WI38 (cell line): ENCODE results near the gene ALDH8A1.
"Not testable (repeated sequence)": the region's sequence is repeated elsewhere in the genome, so short reads cannot be mapped to it uniquely, and the experiment has no call there.

ENCODE experiments used
- H3K4me3 ChIP-seq: 2 replicates; pipeline ENCODE4 v1.5.1; 2011; ENCODE audit warnings: low read depth, mild to moderate bottlenecking, control low read depth, low read length
- TF ChIP-seq, protein P1 (sequence below): IDR thresholded peaks from 2 replicates; pipeline ENCODE4 v1.5.1; 2012; ENCODE audit warnings: low read depth, mild to moderate bottlenecking, control low read depth, low read length

ALDH8A1 gene

GRCh38 chr6:134898575-134898974 is 51.3 kb downstream of the ALDH8A1 start:
- TF ChIP-seq, protein P1, sequence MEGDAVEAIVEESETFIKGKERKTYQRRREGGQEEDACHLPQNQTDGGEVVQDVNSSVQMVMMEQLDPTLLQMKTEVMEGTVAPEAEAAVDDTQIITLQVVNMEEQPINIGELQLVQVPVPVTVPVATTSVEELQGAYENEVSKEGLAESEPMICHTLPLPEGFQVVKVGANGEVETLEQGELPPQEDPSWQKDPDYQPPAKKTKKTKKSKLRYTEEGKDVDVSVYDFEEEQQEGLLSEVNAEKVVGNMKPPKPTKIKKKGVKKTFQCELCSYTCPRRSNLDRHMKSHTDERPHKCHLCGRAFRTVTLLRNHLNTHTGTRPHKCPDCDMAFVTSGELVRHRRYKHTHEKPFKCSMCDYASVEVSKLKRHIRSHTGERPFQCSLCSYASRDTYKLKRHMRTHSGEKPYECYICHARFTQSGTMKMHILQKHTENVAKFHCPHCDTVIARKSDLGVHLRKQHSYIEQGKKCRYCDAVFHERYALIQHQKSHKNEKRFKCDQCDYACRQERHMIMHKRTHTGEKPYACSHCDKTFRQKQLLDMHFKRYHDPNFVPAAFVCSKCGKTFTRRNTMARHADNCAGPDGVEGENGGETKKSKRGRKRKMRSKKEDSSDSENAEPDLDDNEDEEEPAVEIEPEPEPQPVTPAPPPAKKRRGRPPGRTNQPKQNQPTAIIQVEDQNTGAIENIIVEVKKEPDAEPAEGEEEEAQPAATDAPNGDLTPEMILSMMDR, result no peak
- H3K4me3 ChIP-seq, result no peak overlapping the region

- H3K4me3 ChIP-seq, result not testable (repeated sequence)
Observed at GRCh38 chr6:134898166-134898565, 51.7 kb downstream of the ALDH8A1 start.

- no peak overlapping the region for H3K4me3 ChIP-seq
- TF ChIP-seq, protein P1, result no peak
Observed at GRCh38 chr6:134896910-134897309, 53.0 kb downstream of the ALDH8A1 start.

DNA sequence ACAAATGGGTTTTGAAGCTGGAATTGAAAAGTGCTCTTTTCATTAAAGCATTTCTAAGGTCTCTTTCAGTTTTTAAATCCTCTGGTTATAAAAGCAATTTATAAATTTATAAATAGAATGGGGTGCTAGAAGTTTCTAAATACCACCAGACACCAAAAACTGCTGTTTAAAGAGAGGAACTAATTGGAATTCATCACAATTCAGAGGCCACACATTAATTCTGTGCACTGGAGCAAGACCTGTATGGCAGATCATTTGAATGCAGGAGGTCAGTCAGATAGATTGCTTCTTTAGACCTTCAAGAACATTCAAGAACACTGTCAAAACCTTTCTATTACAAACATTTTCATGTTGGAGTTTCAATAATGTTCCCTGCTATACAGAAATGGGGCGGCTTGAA is 55.1 kb downstream of the ALDH8A1 start:
- TF ChIP-seq, protein P1, result no peak
- no peak overlapping the region for H3K4me3 ChIP-seq

GRCh38 chr6:134892362-134892761 is 57.5 kb downstream of the ALDH8A1 start:
- H3K4me3 ChIP-seq, result no peak overlapping the region
- TF ChIP-seq, protein P1, result no peak

DNA sequence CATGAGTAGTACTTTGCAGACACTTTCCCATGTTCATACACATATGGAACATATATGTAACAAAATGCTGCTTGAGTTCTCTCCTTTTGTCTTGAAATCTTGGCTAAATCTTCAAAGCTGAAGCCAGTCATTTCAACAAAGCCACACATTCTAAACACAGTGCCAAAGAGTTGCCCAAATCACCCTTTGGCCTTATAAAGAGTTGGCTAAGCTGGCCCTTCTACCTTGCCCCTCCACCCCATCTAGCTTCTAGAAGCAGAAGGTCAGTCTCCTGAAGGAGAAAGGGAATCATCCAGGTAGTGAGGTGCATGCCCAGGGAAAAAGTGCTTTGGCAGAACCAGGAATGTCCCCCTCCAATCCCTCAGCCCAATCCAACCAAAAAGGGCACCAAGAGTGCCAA is 58.3 kb downstream of the ALDH8A1 start:
- no peak overlapping the region for H3K4me3 ChIP-seq
- TF ChIP-seq, protein P1, result no peak

DNA sequence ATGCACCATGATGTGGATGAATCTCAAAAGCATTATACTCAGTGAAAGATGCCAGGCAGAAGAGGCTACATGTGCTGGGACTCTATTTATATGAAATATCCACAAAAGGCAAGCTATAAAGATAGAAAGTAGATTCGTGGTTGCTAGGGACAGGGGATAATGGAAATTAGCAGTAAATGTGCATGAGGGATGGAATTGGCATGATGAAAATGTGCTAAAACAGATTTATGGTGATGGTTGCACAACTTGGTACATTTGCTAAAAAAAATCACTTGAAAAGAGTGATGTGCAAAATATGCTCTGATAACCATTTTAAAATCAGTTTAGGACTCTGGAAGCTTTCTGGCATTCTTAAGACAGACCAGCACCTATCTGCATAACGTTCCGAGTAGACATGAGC is 61.6 kb downstream of the ALDH8A1 start:
- no peak overlapping the region for H3K4me3 ChIP-seq
- TF ChIP-seq, protein P1, result no peak

- H3K4me3 ChIP-seq, result no peak overlapping the region
- TF ChIP-seq, protein P1, result no peak
Observed at GRCh38 chr6:134884752-134885151, 65.1 kb downstream of the ALDH8A1 start.
